Ascending aorta (tissue), 2 donors: ENCODE results near the gene REV3L. TPM values are rescaled to one million over a fixed set of nuclear protein-coding genes. Genes with fewer than 3 reads are reported as not detected.

Source experiments
- DNase-seq, 2 donors: peaks; one replicate each; pipeline ENCODE4 v3.0.0-alpha.2; 2019; ENCODE audit warnings: low spot score in 2 of 2
- H3K27ac ChIP-seq, 2 donors: fragments of 200-600 bp; sonication (generic); one replicate each; pipeline ENCODE4 v1.5.1; 2016 to 2017; ENCODE audit warnings: mild to moderate bottlenecking in 1 of 2
- H3K27me3 ChIP-seq: fragments of 200-600 bp; sonication (generic); one replicate; pipeline ENCODE4 v1.5.1; 2017
- H3K36me3 ChIP-seq, 2 donors: fragments of 200-600 bp; sonication (generic); one replicate each; pipeline ENCODE4 v1.5.1; 2016
- H3K4me1 ChIP-seq, 2 donors: fragments of 200-600 bp; sonication (generic); one replicate each; pipeline ENCODE4 v1.5.1; 2016 to 2017; ENCODE audit warnings: mild to moderate bottlenecking in 1 of 2
- H3K4me3 ChIP-seq, 2 donors: fragments of 200-600 bp; sonication (generic); one replicate each; pipeline ENCODE4 v1.5.1; 2016 to 2017; ENCODE audit warnings: mild to moderate bottlenecking in 1 of 2
- H3K9me3 ChIP-seq, 2 donors: fragments of 200-600 bp; sonication (generic); one replicate each; pipeline ENCODE4 v1.5.1; 2016
- CTCF ChIP-seq, 3 experiments: fragments of 200-600 bp in 2 of 3; fragments of 450-650 bp in 1 of 3; sonication (generic) in 2 of 3; IDR thresholded peaks; one replicate each; pipeline ENCODE4 v1.5.1; 2016 to 2019; ENCODE audit warnings: antibody characterized with exemption in 3 of 3, mild to moderate bottlenecking in 1 of 3, moderate library complexity in 1 of 3
- intact Hi-C: fragments of 100-400 bp; cut with DNase I; formaldehyde crosslinking; loops from one replicate; pipeline ENCODE4 v1.15.1; 2023
- total RNA-seq: library from RNA; depleted of rRNA; stranded (reverse); fragments of >200 nt; gene quantifications from one replicate; pipeline ENCODE4 v1.1.0, GENCODE V29; 2016

Gene REV3L
- total RNA-seq, 1 donor from 2014 or later = 91.5 TPM

- TF ChIP-seq CTCF (IDR thresholded peaks at IDR 0.05) = no peak
- no peaks in the 10 kb centered on the region for H3K27me3 ChIP-seq
- no peak overlapping the region for H3K27ac ChIP-seq
- intact Hi-C loops = no loop called here
- DNase-seq = no peak
- H3K4me3 ChIP-seq = no peak overlapping the region
- H3K36me3 ChIP-seq = peaks cover 0 to 7% of the 10 kb centered on the region in 2 donors
- H3K9me3 ChIP-seq = no peaks in the 10 kb centered on the region
- H3K4me1 ChIP-seq = no peaks in the 10 kb centered on the region
These were observed 20.6 kb upstream of the REV3L start for GRCh38 chr6:111503660-111504059.

- H3K9me3 ChIP-seq = no peaks in the 10 kb centered on the region
- no peak overlapping the region for H3K27ac ChIP-seq
- no peak for DNase-seq
- H3K4me3 ChIP-seq = no peak overlapping the region
- no peaks in the 10 kb centered on the region for H3K27me3 ChIP-seq
- TF ChIP-seq CTCF (IDR thresholded peaks at IDR 0.05) = no peak
- no peaks in the 10 kb centered on the region for H3K4me1 ChIP-seq
- intact Hi-C loops = no loop called here
- peaks cover 0 to 7% of the 10 kb centered on the region in 2 donors for H3K36me3 ChIP-seq
These were observed 20.2 kb upstream of the REV3L start for GRCh38 chr6:111503194-111503593.

GRCh38 chr6:111502154-111502553 lies 19.1 kb upstream of the REV3L start:
- H3K9me3 ChIP-seq = no peaks in the 10 kb centered on the region
- TF ChIP-seq CTCF (IDR thresholded peaks at IDR 0.05) = no peak

GRCh38 chr6:111499269-111499793 lies 16.3 kb upstream of the REV3L start:
- intact Hi-C loops = no loop called here
- Histone ChIP-seq H3K27me3 (no peaks in the 10 kb centered on the region), H3K27ac (no peak overlapping the region), H3K9me3 (no peaks in the 10 kb centered on the region), H3K36me3 (no peaks in the 10 kb centered on the region), H3K4me1 (peaks cover 0 to 11% of the 10 kb centered on the region in 2 donors), H3K4me3 (no peak overlapping the region)
- DNase-seq = no peak
- no peak for TF ChIP-seq CTCF (IDR thresholded peaks at IDR 0.05)

More at GRCh38 chr6:111502154-111502553, 19.1 kb upstream of the REV3L start:
- intact Hi-C loops = no loop called here
- DNase-seq = no peak
- Histone ChIP-seq H3K4me3 (no peak overlapping the region), H3K36me3 (peaks cover 0 to 4% of the 10 kb centered on the region in 2 donors), H3K4me1 (no peaks in the 10 kb centered on the region), H3K27me3 (no peaks in the 10 kb centered on the region), H3K27ac (no peak overlapping the region)

GRCh38 chr6:111494951-111495635 lies 12.1 kb upstream of the REV3L start:
- Histone ChIP-seq H3K9me3 (no peaks in the 10 kb centered on the region), H3K27me3 (no peaks in the 10 kb centered on the region), H3K4me3 (no peak overlapping the region), H3K4me1 (peaks cover 0 to 11% of the 10 kb centered on the region in 2 donors), H3K36me3 (no peaks in the 10 kb centered on the region), H3K27ac (no peak overlapping the region)
- DNase-seq = no peak
- intact Hi-C loops = no loop called here
- TF ChIP-seq CTCF (IDR thresholded peaks at IDR 0.05) = no peak
